AG04449 (cell line): ENCODE measurements around the gene SRCAP.

Experiments used
- CTCF ChIA-PET: fragments of 350-600 bp; formaldehyde crosslinking; extraction: SDS; loops from one replicate; lab custom pipeline; 2021; ENCODE audit warnings: antibody characterized with exemption; lab: Yijun Ruan, JAX
- POLR2A ChIA-PET: fragments of 400-600, 350-600 bp; formaldehyde crosslinking; extraction: SDS; loops from one replicate; lab custom pipeline; 2020; ENCODE audit warnings: antibody characterized with exemption, inconsistent platforms; lab: Yijun Ruan, JAX
- DNase-seq: peaks from one replicate; pipeline ENCODE4 v3.0.0-alpha.2; 2010; ENCODE audit warnings: low read depth, low spot score
- H3K4me3 ChIP-seq: 2 replicates; pipeline ENCODE4 v1.5.1; 2011; ENCODE audit warnings: low read depth, mild to moderate bottlenecking, control low read depth, low read length
- CTCF ChIP-seq: IDR thresholded peaks from one replicate; pipeline ENCODE4 v1.5.1; 2011; ENCODE audit warnings: mild to moderate bottlenecking, moderate library complexity, low read length, control low read depth, inconsistent platforms; ENCODE audit not compliant: insufficient read depth; ENCODE audit errors: missing control alignments

The SRCAP gene

GRCh38 chr16:30728899-30729672, 30.1 kb downstream of the SRCAP start:
- no peak overlapping the region for H3K4me3 ChIP-seq
- POLR2A ChIA-PET = no interaction called here
- no peak for TF ChIP-seq CTCF
- DNase-seq = no peak
- CTCF ChIA-PET = interaction anchor here (0.7 kb wide), 1 partner anchor 12 kb away, joined by 4 read pairs; no protein-coding TSS in a partner anchor

DNA sequence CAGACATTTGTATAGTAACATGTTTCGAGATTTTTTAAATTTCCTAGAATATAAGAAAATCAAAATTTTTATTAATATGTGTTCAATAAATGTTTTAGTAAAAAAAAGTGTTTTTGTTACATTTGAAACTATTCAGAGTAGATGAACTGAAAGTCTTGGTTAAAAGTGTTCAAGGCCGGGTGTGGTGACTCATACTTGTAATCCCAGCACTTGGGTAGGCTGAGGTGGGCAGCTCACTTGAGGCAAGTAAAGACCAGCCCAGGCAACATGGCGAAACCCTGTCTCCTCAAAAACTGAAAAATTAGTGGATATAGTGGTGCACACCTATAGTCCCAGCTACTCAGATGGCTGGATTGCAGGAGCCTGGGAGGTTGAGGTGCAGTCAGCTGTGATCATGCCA, 32.4 kb downstream of the SRCAP start:
- no peak for TF ChIP-seq CTCF
- H3K4me3 ChIP-seq = no peak overlapping the region
- ChIA-PET CTCF (interaction anchor here (1.0 kb wide), 1 partner anchor 38 kb away, joined by 3 read pairs; no protein-coding TSS in a partner anchor), POLR2A (no interaction called here)
- no peak for DNase-seq

DNA sequence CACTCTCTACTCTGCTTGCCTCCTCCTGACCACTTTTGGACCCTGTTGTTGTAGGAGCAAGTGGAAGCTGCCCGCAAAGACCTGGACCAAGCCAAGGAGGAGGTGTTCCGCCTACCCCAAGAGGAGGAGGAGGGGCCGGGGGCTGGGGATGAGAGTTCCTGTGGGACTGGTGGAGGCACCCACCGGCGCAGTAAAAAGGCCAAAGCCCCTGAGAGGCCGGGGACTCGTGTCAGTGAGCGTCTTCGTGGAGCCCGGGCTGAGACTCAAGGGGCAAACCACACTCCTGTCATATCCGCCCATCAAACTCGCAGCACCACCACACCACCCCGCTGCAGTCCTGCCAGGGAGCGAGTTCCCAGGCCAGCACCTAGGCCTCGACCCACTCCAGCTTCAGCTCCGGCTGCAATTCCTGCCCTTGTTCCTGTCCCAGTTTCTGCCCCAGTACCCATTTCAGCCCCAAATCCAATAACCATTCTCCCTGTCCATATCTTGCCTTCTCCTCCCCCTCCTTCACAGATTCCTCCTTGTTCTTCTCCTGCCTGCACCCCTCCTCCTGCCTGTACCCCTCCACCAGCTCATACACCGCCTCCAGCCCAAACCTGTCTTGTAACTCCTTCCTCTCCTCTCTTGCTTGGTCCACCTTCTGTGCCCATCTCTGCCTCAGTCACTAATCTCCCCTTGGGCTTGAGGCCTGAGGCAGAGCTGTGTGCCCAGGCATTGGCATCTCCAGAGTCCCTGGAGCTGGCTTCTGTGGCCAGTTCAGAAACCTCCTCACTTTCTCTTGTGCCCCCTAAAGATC, 38.2 kb downstream of the SRCAP start:
- CTCF ChIA-PET = interaction anchor here (1.1 kb wide), 1 partner anchor 15 kb away, joined by 3 read pairs; no protein-coding TSS in a partner anchor
- POLR2A ChIA-PET = interaction anchor here (0.6 to 0.9 kb wide), 2 partner anchors 11 to 19 kb away, joined by 3 read pairs; partner anchors contain the start of gene PHKG2
- no peak for DNase-seq
- no peak overlapping the region for H3K4me3 ChIP-seq
- no peak for TF ChIP-seq CTCF

DNA sequence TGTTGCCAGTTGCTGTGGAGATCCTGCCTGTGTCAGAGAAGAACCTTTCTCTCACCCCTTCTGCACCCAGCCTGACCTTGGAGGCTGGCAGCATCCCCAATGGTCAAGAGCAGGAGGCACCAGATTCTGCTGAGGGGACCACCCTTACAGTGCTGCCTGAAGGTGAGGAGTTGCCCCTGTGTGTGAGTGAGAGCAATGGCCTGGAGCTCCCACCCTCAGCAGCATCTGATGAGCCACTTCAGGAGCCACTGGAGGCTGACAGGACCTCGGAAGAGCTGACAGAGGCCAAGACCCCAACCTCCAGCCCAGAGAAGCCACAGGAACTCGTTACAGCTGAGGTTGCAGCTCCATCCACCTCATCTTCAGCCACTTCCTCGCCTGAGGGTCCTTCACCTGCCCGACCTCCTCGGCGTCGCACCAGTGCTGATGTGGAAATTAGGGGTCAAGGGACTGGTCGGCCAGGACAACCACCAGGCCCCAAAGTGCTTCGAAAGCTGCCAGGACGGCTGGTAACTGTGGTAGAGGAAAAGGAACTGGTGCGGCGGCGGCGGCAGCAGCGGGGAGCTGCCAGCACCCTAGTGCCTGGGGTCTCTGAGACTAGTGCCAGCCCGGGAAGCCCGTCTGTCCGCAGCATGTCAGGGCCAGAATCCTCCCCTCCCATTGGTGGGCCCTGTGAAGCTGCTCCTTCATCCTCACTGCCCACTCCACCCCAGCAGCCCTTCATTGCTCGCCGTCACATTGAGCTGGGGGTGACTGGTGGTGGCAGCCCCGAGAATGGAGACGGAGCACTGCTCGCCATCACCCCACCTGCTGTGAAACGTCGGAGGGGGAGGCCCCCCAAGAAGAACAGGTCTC, 39.0 kb downstream of the SRCAP start:
- no peak for TF ChIP-seq CTCF
- ChIA-PET POLR2A (interaction anchor here (0.9 kb wide), 1 partner anchor 10 kb away, joined by 3 read pairs; the partner anchor contains the start of gene PHKG2), CTCF (no interaction called here)
- no peak overlapping the region for H3K4me3 ChIP-seq
- DNase-seq = no peak

GRCh38 chr16:30738984-30739951, 40.3 kb downstream of the SRCAP start:
- H3K4me3 ChIP-seq = no peak overlapping the region
- no peak for DNase-seq
- ChIA-PET CTCF (no interaction called here), POLR2A (no interaction called here)
- TF ChIP-seq CTCF = no peak
